Measurements from ENCODE around the gene SHC1.

DNA sequence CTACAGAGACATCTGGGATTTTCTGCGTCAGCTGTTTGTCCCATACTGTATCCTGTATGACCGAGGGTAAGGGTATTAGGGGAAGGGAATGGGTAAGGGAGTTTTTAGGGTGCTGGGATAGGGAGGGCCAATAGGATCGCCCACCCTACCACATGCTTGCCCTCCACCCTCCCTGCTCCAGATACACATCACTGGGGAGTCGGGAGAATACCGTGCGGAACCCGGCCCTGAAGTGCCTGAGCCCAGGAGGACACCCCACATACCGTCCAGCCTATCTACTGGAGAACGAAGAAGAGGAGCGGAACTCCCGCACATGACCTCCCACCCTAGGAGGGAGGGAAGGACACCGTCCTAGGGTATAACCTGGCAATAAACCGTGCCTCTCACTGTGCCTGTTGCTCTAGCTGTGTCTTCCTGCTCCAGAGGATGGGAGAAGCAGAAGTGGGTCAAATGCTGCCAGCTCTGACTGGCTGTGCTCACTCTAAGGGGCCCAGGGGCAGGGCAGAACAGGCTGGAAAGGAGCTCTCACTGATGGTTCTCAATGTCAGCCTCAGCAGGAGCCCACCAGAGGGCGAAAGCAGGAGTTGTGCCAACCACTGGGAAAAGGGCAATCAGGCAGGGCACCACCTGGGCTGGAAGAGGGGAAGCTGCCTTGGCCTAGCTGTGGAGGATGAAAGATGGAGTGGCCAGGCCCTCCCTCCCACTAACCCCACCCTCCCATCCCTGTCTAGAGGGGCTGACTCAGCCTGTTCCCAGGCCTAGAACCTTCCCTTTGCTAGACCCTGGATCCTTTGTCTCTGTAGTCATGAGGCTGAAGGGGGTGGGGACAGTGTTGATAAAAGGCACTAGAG, 22.4 kb upstream of the SHC1 start:
- TF ChIP-seq SUZ12 (IDR thresholded peaks at IDR 0.05) (no peak), SP1 (IDR thresholded peaks at IDR 0.05) (no peak), ELF4 (IDR thresholded peaks at IDR 0.05) (no peak), CTBP1 (IDR thresholded peaks at IDR 0.05; ENCODE audit: borderline replicate concordance) (no peak), TARDBP (IDR thresholded peaks at IDR 0.05) (no peak), ZNF384 (IDR thresholded peaks at IDR 0.05) (no peak), BHLHE40 (IDR thresholded peaks at IDR 0.05; ENCODE audit: borderline replicate concordance) (no peak), FOXM1 (IDR thresholded peaks at IDR 0.05; ENCODE audit: borderline replicate concordance) (no peak), HDGF (IDR thresholded peaks at IDR 0.05; ENCODE audit: borderline replicate concordance) (no peak), FOXK2 (IDR thresholded peaks at IDR 0.05) (no peak), ARNT (IDR thresholded peaks at IDR 0.05) (no peak), NFRKB (IDR thresholded peaks at IDR 0.05) (no peak)
- TF ChIP-seq, protein P1, sequence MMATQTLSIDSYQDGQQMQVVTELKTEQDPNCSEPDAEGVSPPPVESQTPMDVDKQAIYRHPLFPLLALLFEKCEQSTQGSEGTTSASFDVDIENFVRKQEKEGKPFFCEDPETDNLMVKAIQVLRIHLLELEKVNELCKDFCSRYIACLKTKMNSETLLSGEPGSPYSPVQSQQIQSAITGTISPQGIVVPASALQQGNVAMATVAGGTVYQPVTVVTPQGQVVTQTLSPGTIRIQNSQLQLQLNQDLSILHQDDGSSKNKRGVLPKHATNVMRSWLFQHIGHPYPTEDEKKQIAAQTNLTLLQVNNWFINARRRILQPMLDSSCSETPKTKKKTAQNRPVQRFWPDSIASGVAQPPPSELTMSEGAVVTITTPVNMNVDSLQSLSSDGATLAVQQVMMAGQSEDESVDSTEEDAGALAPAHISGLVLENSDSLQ (IDR thresholded peaks at IDR 0.05), result no peak

Measured in HEK293T (cell line).